HG02571 (cell line): Measurements from ENCODE around the gene ADGRG3.

Source experiments
- ATAC-seq: cut with Tn5 transposase; IDR thresholded peaks from one replicate; pipeline ENCODE4 v1.9.1; 2021; ENCODE audit warnings: mild to moderate bottlenecking, moderate library complexity; ENCODE audit not compliant: unreplicated experiment

The ADGRG3 gene

DNA sequence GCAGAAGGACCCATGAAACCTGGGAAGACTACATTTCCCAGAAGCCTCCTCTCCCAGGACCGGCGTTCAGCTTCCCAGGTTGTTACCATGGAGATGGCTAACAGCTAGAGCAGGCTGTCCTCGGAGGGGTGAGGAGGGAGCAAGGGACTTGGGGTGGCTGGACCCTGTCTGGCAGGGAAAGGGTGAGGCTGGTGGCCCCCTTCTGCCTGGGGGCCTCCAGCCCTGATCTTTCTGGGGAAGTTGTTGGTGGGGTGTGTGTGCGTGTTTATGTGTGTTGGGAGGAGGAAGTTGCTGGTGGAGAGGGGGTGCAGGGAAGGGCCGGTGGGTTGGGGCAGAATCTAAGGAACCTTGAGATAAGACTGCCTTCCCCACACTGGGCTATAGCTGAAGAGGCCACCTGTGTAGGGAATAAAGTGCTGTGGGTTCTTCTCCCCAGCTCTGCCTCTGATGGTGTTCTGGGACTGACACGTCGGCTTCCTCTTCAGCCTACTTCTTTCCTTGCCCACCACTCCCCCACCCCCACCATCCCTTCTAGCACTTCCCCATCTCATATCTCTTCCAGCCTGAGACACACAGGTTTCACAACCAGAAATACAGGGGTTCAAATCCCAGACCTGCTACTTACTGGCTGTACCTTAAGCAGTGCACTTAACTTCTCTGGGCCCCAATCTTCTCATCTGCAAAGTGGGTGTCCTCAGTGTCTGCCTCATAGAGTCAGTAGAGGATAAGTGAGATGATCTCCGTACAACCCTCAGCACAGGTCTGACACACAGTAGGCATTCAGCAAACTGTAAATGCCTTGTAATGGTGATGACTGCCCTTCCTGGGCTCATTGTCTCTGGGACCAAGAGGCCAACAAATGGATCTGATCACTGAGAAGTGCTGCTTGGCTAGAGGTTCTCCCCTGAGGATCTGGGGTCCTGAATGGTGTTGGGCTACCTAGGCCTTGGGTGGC lies 26.9 kb downstream of the ADGRG3 start, which contains the start of gene DRC7:
DRC7 (plus strand) TSS at position 82 of the 955 bp plus-strand sequence. CDS start 3,144 bp downstream, outside the sequence.
- ATAC-seq, result no peak

DNA sequence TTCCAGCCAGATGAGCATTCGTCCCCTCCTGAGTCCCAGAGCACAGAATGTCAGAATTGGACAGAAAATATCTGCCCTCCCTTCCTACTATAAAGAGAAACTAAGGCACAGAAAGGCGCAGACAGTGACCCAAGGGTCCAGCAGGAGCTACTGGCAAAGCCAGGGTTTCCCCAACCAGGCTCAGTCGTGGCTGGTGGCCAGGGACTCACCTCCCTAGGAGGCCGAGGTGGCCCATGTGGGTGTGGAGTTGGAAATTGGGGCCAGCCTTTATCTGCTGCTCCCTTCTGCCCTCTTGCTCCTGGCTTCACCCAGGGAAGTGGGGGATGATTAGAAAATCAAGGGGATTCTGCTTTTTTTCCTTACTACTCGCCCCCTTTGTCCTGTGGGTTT lies 27.6 kb downstream of the ADGRG3 start:
- no peak for ATAC-seq

DNA sequence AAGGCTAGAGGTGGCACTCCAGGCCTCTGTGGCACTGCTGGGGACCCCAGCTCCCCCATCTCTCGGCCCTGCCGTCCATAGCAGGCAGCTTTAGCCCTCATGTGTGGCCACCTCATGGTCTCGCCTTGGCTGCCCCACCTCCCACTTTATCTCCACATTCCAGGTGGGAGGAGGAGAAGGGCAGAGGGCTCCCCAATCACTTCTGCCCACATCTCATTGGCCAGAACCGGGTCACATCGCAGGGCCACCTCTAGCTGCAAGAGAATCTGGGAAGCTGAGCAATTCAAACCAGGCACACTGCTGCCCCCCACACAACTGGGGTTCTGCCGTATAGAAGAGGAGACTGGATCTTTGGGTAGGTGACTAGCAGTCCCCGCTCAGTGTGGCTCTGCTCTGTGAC lies 28.1 kb downstream of the ADGRG3 start:
- ATAC-seq, result no peak

DNA sequence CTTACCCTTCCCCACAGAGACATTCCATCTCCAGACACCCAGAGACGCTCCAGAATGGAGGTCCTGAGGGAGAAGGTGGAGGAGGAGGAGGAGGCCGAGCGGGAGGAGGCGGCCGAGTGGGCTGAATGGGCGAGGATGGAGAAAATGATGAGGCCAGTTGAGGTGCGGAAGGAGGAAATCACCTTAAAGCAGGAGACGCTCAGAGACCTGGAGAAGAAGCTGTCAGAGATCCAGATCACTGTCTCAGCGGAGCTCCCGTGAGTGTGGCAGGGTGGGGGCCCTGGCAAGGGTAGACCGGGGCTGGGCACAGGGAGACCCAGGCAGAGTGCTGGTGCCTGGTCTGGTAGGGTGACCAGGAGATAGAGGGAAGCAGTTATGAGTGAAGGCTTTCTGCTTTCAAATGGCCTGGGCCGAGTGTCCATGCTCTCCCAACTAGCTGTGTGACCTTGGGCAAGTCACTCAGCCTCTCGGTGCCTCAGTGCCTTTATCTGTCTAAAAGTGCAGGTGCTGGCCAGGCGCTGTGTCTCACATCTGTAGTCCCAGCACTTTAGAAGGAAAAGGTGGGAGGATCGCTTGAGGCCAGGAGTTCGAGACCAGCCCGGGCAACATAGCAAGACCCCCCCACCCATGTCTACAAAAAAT lies 29.9 kb downstream of the ADGRG3 start:
- ATAC-seq, result no peak

DNA sequence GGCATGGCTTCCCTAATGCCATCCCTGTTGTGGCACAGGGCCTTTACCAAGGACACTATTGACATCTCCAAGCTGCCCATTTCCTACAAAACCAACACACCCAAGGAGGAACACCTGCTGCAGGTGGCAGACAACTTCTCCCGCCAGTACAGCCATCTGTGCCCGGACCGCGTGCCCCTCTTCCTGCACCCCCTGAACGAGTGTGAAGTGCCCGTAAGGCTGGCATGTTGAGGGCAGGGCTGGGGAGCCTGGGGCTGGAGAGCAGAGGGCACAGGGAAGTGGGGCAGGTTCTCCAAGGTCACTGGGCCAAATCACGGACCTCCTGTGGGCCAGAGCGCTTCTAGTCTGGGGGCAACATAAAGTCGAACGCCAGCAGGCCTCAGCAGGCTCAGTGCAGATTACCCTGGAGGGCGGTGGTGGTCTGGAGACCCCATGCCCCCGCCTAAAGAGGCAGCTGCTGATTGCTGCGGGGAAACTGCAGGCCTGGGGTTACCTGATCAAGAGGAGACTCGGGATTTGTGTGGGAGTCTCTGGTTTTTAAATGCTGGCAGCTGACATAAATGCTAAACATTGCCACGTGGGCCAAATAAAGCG lies 30.8 kb downstream of the ADGRG3 start:
- ATAC-seq, result no peak

DNA sequence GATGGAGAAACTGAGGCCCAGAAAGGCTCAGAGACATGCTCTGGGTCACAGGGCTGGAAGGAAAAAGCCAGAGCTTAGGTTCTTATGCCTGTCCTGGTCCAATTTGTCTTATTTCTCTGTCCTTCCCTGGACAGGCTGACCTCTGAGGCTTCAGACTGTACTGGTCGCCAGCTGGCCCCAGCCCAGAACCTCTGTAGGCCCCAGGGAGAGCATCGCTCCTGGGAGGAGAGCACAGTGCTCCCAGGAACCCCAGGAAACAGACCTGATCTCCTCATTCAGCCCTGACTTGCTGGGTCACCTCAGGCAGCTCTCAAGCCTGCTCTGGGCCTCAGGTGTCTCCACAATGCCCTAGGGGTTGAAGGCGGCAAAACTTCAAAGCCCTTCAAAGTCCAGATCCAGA lies 31.4 kb downstream of the ADGRG3 start:
- ATAC-seq, result no peak

DNA sequence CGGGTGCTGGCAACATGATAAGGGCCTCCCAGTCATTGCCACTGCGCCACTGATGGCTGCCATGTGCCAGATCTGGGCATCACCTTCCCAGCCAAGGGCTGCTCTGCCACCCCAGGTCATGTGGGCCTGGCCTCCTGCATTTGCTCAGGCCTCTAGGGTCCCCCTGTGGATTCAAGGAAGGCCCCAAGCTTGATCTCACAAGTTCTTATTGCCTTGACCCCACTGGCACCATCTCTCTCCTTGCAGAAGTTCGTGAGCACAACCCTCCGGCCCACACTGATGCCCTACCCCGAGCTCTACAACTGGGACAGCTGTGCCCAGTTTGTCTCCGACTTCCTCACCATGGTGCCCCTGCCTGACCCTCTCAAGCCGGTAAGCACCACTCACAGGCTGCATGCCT lies 31.8 kb downstream of the ADGRG3 start:
- ATAC-seq, result no peak

DNA sequence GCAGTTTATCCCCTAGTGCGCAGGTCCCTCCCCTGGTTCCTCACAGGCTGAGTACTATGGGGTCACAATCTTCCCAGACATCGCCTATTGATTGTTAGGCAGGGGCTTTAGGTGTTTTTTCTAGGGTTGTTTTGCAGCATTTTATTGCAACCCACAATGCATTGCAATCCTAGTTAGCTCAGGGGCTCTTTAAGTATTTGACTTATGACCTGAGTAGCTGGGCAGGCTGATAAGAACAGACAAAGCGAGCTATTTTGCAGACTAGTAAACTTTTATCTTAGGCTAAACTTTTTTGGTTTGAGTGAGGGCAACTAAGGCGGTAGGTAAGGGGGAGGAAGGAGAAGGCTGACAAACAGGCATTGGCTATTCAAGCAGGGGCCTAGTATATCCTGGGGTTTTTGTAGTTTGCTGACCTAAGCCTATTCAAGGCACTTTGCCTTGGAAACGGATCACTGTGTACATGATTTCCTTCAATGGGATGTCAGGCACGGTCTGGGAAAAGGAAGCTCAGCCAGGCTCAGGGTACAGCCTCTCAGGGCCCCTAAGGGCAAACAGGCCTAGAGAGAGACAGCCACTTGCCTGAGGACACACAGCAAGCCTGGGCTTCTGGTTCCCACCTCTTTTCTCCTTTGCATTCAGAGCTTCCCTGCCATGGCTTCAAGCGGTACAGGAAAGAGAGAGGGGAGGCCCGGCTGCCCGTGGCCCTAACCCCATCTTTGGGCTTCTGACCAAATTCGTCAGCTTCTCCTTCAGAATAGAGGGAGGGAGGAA lies 32.9 kb downstream of the ADGRG3 start:
- no peak for ATAC-seq

DNA sequence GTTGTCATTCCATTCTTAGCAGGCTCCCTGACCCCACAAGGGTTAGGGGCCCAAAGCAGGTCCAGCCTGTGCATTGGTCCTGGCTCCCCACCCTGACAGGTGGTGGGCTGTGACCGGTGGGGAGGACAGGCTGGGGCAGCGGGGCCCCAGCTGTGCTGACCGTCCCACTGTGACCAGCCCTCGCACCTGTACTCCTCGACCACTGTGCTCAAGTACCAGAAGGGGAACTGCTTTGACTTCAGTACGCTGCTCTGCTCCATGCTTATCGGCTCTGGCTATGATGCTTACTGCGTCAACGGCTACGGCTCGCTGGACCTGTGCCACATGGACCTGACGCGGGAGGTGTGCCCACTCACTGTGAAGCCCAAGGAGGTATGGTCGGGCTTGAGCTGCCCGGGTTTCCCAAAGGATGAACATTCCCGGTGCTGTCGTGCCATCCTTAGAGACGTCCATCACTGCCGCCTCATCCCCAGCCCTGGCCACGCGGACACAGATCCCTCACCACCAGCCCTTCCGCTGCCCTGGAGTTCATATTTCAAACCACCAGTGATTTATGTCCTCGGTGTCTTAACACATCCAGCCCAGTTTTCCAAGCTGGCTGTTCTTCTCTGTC lies 33.8 kb downstream of the ADGRG3 start:
- no peak for ATAC-seq

DNA sequence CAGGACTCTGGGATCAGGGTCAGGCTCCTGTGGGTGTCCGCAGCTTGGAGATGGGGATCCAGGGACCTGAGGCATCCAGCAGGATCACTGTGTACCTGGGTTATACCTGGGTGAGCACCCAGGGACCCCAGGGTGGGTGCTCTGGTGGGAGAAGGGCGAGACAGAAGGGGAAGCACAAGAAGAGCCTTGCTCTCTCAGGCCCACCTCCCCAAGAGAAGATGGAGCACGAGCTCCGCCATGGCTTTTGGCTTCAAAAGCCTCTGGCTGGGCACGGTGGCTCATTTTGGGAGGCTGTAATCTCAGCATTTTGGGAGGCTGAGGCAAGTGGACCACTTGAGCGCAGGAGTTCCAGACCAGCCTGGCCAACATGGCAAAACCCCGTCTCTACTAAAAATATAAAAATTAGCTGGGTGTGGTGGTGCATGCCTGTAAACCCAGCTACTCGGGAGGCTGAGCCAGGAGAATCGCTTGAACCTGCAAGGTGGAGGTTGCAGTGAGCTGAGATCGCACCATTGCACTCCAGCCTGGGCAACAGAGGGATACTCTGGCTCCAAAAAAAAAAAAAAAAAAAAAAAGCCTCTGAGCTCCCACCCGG lies 35.4 kb downstream of the ADGRG3 start:
- no peak for ATAC-seq

DNA sequence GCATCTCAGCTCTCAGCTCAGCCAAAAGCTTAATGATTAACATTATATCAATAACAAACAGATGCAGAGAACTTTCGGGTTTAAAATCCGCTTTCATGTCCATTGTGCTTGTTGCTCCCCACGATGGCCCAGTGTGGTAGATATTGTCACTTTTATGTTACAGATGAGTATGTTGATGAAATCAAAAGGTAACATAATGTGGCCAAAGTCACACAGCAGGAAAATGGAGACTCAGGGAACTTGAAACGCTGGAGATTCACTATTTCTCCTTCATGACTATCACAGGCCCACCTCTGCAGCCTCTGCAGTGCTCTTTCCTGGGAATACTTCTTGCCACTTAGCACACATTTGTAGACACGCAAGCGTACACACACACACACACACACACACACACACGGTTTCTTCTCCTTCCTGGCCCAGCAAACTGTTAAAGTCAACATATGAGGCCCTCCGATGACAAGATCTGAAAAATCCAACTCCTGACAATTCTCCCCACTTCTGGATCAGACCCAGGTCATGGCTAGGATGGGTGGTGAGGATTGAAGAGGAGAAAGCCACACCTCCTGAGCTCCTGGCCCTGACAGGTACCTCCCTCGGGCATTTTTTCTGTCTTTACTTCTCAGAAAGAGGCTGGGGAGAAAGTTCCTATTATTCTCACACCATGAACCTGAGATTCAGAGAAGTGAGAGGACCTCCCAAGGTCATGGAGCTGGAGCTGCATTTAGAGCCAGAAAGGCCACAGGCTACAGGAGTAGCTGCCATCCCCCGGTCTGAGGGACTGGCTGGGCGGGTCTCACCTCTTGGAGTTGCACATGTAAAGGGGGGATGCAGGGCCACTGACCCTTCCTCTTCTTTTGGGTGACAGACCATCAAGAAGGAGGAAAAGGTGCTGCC lies 36.2 kb downstream of the ADGRG3 start:
- no peak for ATAC-seq

DNA sequence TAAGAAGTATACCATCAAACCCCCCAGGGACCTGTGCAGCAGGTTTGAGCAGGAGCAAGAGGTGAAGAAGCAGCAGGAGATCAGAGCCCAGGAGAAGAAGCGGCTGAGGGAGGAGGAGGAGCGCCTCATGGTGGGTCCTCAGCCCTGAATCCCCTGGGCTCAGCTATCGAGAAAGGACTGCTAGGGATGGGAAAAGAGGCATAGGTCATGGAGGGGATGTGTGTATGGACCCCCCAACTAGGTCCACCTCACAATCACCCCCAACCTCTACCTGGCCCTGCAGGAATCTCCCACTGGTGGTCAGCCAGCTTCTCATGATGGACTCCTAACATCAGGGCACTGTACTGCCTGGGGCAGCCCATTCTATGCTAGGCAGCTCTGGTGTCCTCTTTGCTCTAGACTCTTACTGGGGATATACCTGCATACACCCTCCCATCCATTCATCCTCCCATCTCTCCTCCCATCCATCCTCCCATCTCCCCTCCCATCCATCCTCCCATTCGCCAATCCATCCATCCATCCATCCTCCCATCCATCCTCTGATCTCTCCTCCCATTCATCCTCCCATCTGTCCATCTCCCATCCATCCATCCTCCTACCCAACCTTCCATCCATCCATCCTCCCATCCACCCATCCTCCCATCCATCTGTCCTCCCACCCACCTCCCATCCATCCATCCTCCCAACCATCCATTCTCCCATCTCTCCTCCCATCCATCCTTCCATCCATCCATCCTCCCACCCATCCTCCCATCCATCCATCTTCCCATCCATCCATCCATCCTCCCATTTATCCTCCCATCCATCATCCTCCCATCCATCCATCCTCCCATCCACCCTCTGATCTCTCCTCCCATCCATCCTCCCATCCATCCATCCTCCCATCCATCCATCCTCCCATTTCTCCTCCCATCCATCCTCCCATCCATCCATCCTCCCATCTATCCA lies 37.1 kb downstream of the ADGRG3 start:
- no peak for ATAC-seq

DNA sequence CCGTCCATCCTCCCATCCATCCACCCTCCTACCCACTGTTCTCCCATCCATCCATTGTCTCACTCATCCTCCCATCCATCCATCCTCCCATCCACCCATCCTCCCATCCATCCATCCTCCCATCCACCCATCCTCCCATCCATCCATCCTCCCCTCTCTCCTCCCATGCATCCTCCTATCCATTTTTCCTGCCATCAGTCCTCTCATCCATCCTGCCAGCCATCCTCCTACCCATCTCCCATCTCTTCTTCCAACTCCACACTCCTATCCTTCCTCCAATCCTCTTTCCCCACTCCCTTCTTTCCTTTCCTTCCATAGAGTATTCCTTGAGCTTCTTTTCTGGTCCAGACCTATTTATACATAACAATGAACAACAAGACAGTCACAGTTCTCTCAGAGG lies 38.6 kb downstream of the ADGRG3 start:
- ATAC-seq, result no peak

DNA sequence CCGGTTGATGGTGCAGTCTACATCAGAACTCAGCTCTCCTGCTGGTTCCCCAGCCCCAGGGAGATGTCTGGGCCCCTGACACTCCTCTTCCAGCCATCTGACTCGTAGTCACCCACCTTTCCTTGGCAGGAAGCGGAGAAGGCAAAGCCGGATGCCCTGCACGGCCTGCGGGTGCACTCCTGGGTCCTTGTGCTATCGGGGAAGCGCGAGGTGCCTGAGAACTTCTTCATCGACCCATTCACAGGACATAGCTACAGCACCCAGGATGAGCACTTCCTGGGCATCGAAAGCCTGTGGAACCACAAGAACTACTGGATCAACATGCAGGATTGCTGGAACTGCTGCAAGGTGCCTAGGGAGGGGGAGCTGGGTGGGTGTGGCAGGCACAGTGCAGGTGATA lies 39.2 kb downstream of the ADGRG3 start:
- ATAC-seq, result no peak

DNA sequence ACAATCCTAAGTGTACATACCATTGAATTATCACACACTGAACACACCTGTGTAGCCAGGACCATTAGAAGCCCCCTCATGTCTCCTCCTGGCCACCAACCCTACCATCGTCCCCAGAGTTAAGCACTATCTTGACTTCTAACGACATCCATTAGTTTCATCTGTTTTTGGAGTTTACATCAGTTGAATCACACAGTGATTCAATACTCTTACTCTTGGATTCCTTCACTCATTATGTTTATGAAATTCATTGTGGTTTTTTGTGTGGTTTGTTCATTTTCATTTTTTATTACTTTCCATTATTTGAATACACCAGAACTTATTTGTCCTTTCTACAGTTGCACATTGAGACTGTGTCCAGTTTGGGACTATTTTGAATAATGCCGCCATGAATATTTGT lies 40.1 kb downstream of the ADGRG3 start:
- ATAC-seq, result no peak

DNA sequence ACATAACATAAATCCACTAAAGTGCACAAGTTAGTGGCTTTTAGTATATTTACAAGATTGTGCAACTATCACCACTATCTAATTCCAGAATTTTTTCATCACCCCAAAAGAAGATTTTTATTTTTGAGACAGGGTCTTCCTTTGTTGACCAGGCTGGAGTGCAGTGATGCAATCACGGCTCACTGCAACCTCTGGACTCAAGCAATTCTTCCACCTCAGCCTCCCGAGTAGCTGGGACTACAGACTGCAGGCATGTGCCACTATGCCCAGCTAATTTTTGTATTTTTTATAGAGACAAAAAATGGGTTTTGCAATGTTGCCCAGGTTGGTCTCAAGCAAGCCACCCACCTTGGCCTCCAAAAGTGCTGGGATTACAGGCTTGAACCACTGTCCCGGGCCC lies 41.6 kb downstream of the ADGRG3 start:
- no peak for ATAC-seq

DNA sequence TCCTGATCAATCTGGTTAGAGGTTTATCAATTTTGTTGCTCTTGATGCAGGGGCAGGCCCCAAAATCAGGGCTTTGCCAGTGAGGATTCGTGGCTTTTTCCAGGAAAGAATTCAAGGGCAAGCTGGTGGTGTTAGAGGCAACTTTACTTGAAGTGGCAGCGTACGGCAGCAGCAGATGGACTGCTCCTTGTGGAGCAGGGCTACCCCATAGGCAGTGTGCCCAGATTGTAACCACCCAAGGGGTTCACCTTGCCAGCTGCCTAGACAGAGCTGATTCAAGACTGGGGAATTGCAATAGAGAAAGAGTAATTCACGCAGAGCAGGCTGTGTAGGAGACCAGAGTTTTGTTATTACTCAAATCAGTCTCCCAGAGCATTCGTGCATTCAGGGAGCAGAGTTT lies 43.2 kb downstream of the ADGRG3 start:
- ATAC-seq, result no peak

DNA sequence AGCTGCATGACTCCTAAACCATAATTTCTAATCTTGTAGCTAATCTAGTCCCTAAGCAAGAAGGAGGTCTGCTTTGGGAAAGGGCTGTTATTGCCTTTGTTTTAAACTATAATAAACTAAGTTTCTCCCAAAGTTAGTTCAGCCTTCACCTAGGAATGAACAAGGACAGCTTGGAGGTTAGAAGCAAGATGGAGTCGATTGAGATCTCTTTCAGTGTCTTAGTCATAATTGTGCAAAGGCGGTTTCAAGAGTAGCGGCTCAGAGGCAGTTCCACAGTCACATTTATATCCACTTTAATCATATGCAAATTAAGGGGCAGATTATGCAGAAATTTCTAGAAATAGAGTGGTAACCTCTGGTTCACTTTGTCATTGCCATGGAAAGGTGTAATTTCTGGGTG lies 43.9 kb downstream of the ADGRG3 start:
- ATAC-seq, result no peak
